ENCODE measurements around the gene WSB2.

GRCh38 chr12:118055865-118056773, 4.9 kb downstream of the WSB2 start:
- TF ChIP-seq CTCF (IDR thresholded peaks at IDR 0.05 in 2 of 3, conservative IDR thresholded peaks at IDR 0.05 in 1 of 3; ENCODE audit: insufficient read depth in 2 of 3, low read depth in 1 of 3, low read length in 3 of 3) (no peak), CHCHD3 (CRISPR knock-in tag; IDR thresholded peaks at IDR 0.05) (no peak), GTF2E2 (tag; IDR thresholded peaks at IDR 0.05) (no peak)

Data from K562 (cell line).